ENCODE measurements around the gene EDEM3. TPM values are rescaled to one million over a fixed set of nuclear protein-coding genes. Genes with fewer than 3 reads are reported as not detected.

EDEM3 gene
- 52.7 TPM for polyA plus RNA-seq (2013, experiment 1 of 2)
- polyA plus RNA-seq (2013, experiment 2 of 2): 58.0 TPM

- peak within 1 kb of the TSS; percentile 91 to 100 for H3K18ac ChIP-seq (ENCODE audit: low read depth in 1 of 2, low read length in 2 of 2)
- H3K14ac ChIP-seq (ENCODE audit: low read length in 2 of 2): peak within 1 kb of the TSS; percentile 96 to 98
- H3K4ac ChIP-seq (ENCODE audit: low read depth in 1 of 2, low read length in 2 of 2): peak within 1 kb of the TSS; percentile 45 to 95
- peaks cover 8% of the 10 kb centered on the region for H3K79me1 ChIP-seq (replicated peaks; ENCODE audit: low read length, poor library complexity, severe bottlenecking)
- no peaks in the 10 kb centered on the region for H3K27me3 ChIP-seq (ENCODE audit: control insufficient read depth in 1 of 2, insufficient read depth in 1 of 2, low read length in 2 of 2)
- H3K4me1 ChIP-seq (ENCODE audit: control insufficient read depth, insufficient read depth, low read depth, low read length): peaks cover 3% of the 10 kb centered on the region
- H3K27ac ChIP-seq (ENCODE audit: low read length, poor library complexity, severe bottlenecking): peak within 1 kb of the TSS; percentile 21
- peak within 1 kb of the TSS; percentile 61 for H2BK5ac ChIP-seq (ENCODE audit: low read depth, low read length, poor library complexity, severe bottlenecking)
- no peaks in the 10 kb centered on the region for H3K9me3 ChIP-seq (ENCODE audit: control insufficient read depth, low read length)
- peak within 1 kb of the TSS; percentile 41 to 83 for H2BK12ac ChIP-seq (ENCODE audit: low read length in 2 of 2)
- peak within 1 kb of the TSS; percentile 91 for H2AFZ ChIP-seq (ENCODE audit: low read depth, low read length)
- H2BK15ac ChIP-seq (ENCODE audit: low read depth, poor library complexity, severe bottlenecking): peak within 1 kb of the TSS; percentile 77
- H2AK5ac ChIP-seq (ENCODE audit: low read length, severe bottlenecking): no peak within 1 kb of the TSS
- no peaks in the 10 kb centered on the region for H3K36me3 ChIP-seq (ENCODE audit: control insufficient read depth in 1 of 2, insufficient read depth in 2 of 2, low read depth in 1 of 2, low read length in 2 of 2)
- H4K91ac ChIP-seq (ENCODE audit: low read length): peak within 1 kb of the TSS; percentile 97
- under 1% methylated on average over 76 of the region's 76 CpGs for WGBS
- H2BK120ac ChIP-seq (ENCODE audit: low read depth, low read length): peak within 1 kb of the TSS; percentile 67
- peak within 1 kb of the TSS; percentile 91 for H3K4me2 ChIP-seq (ENCODE audit: low read length, poor library complexity, severe bottlenecking)
- peak within 1 kb of the TSS; percentile 93 for H4K8ac ChIP-seq (ENCODE audit: low read length)
- peak within 1 kb of the TSS; percentile 94 to 98 for H3K4me3 ChIP-seq (ENCODE audit: insufficient read depth in 1 of 2, low read depth in 1 of 2, low read length in 2 of 2)
- peak within 1 kb of the TSS; percentile 96 for H3K9ac ChIP-seq (ENCODE audit: low read length)
- peak; percentile 100 for DNase-seq
- peak within 1 kb of the TSS; percentile 2 to 100 for H3K23ac ChIP-seq (ENCODE audit: low read length in 2 of 2)
Measured at GRCh38 chr1:184754476-184755225, at the start of gene EDEM3. TSS of gene EDEM3 (minus strand) at chr1:184754858. CDS start at chr1:184754646, 212 bp downstream.

- Histone ChIP-seq H3K4me3 (ENCODE audit: insufficient read depth in 1 of 2, low read depth in 1 of 2, low read length in 2 of 2) (no peak overlapping the region), H3K9ac (ENCODE audit: low read length) (no peak overlapping the region), H2BK15ac (ENCODE audit: low read depth, poor library complexity, severe bottlenecking) (no peak overlapping the region), H3K4ac (ENCODE audit: low read depth in 1 of 2, low read length in 2 of 2) (no peak overlapping the region), H3K27me3 (ENCODE audit: control insufficient read depth in 1 of 2, insufficient read depth in 1 of 2, low read length in 2 of 2) (no peaks in the 10 kb centered on the region), H3K14ac (ENCODE audit: low read length in 2 of 2) (no peak overlapping the region), H3K4me1 (ENCODE audit: control insufficient read depth, insufficient read depth, low read depth, low read length) (peaks cover 2% of the 10 kb centered on the region), H3K79me1 (replicated peaks; ENCODE audit: low read length, poor library complexity, severe bottlenecking) (no peaks in the 10 kb centered on the region), H3K23ac (ENCODE audit: low read length in 2 of 2) (no peak overlapping the region), H3K4me2 (ENCODE audit: low read length, poor library complexity, severe bottlenecking) (no peak overlapping the region), H3K9me3 (ENCODE audit: control insufficient read depth, low read length) (no peaks in the 10 kb centered on the region), H4K8ac (ENCODE audit: low read length) (no peak overlapping the region), H2AK5ac (ENCODE audit: low read length, severe bottlenecking) (no peak overlapping the region), H2BK120ac (ENCODE audit: low read depth, low read length) (no peak overlapping the region), H4K91ac (ENCODE audit: low read length) (no peak overlapping the region), H2BK12ac (ENCODE audit: low read length in 2 of 2) (no peak overlapping the region), H3K18ac (ENCODE audit: low read depth in 1 of 2, low read length in 2 of 2) (no peak overlapping the region), H3K27ac (ENCODE audit: low read length, poor library complexity, severe bottlenecking) (no peak overlapping the region), H3K36me3 (ENCODE audit: control insufficient read depth in 1 of 2, insufficient read depth in 2 of 2, low read depth in 1 of 2, low read length in 2 of 2) (peaks cover 0 to 69% of the 10 kb centered on the region in 2 experiments), H2AFZ (ENCODE audit: low read depth, low read length) (no peak overlapping the region), H2BK5ac (ENCODE audit: low read depth, low read length, poor library complexity, severe bottlenecking) (no peak overlapping the region)
- WGBS: 87% methylated on average over 3 of the region's 3 CpGs
- no peak for DNase-seq
Measured at GRCh38 chr1:184804220-184804619, 49.6 kb upstream of the EDEM3 start.

- Histone ChIP-seq H4K91ac (ENCODE audit: low read length) (no peak overlapping the region), H3K27ac (ENCODE audit: low read length, poor library complexity, severe bottlenecking) (no peak overlapping the region), H3K9me3 (ENCODE audit: control insufficient read depth, low read length) (no peaks in the 10 kb centered on the region), H3K4ac (ENCODE audit: low read depth in 1 of 2, low read length in 2 of 2) (no peak overlapping the region), H3K79me1 (replicated peaks; ENCODE audit: low read length, poor library complexity, severe bottlenecking) (no peaks in the 10 kb centered on the region), H3K18ac (ENCODE audit: low read depth in 1 of 2, low read length in 2 of 2) (no peak overlapping the region), H4K8ac (ENCODE audit: low read length) (no peak overlapping the region), H3K36me3 (ENCODE audit: control insufficient read depth in 1 of 2, insufficient read depth in 2 of 2, low read depth in 1 of 2, low read length in 2 of 2) (peaks cover 0 to 64% of the 10 kb centered on the region in 2 experiments), H3K4me2 (ENCODE audit: low read length, poor library complexity, severe bottlenecking) (no peak overlapping the region), H2BK5ac (ENCODE audit: low read depth, low read length, poor library complexity, severe bottlenecking) (no peak overlapping the region), H2BK12ac (ENCODE audit: low read length in 2 of 2) (no peak overlapping the region), H2BK15ac (ENCODE audit: low read depth, poor library complexity, severe bottlenecking) (no peak overlapping the region), H3K14ac (ENCODE audit: low read length in 2 of 2) (no peak overlapping the region), H2BK120ac (ENCODE audit: low read depth, low read length) (no peak overlapping the region), H3K4me3 (ENCODE audit: insufficient read depth in 1 of 2, low read depth in 1 of 2, low read length in 2 of 2) (no peak overlapping the region), H2AFZ (ENCODE audit: low read depth, low read length) (no peak overlapping the region), H3K27me3 (ENCODE audit: control insufficient read depth in 1 of 2, insufficient read depth in 1 of 2, low read length in 2 of 2) (no peaks in the 10 kb centered on the region), H2AK5ac (ENCODE audit: low read length, severe bottlenecking) (no peak overlapping the region), H3K9ac (ENCODE audit: low read length) (peak overlapping the region; percentile 1), H3K23ac (ENCODE audit: low read length in 2 of 2) (no peak overlapping the region), H3K4me1 (ENCODE audit: control insufficient read depth, insufficient read depth, low read depth, low read length) (peaks cover 2% of the 10 kb centered on the region)
- DNase-seq: peak; percentile 39
- WGBS: 0% methylated on average over 1 of the region's 1 CpG
Measured at GRCh38 chr1:184803180-184803492, 48.5 kb upstream of the EDEM3 start.

- Histone ChIP-seq H3K18ac (ENCODE audit: low read depth in 1 of 2, low read length in 2 of 2) (peak overlapping the region in 1 of 2 experiments; percentile 30), H2BK120ac (ENCODE audit: low read depth, low read length) (no peak overlapping the region), H3K4me2 (ENCODE audit: low read length, poor library complexity, severe bottlenecking) (no peak overlapping the region), H3K23ac (ENCODE audit: low read length in 2 of 2) (no peak overlapping the region), H3K4ac (ENCODE audit: low read depth in 1 of 2, low read length in 2 of 2) (no peak overlapping the region), H4K91ac (ENCODE audit: low read length) (no peak overlapping the region), H3K14ac (ENCODE audit: low read length in 2 of 2) (no peak overlapping the region), H3K9me3 (ENCODE audit: control insufficient read depth, low read length) (no peaks in the 10 kb centered on the region), H2AK5ac (ENCODE audit: low read length, severe bottlenecking) (no peak overlapping the region), H3K4me3 (ENCODE audit: insufficient read depth in 1 of 2, low read depth in 1 of 2, low read length in 2 of 2) (no peak overlapping the region), H3K27me3 (ENCODE audit: control insufficient read depth in 1 of 2, insufficient read depth in 1 of 2, low read length in 2 of 2) (no peaks in the 10 kb centered on the region), H3K9ac (ENCODE audit: low read length) (peak overlapping the region; percentile 34), H3K4me1 (ENCODE audit: control insufficient read depth, insufficient read depth, low read depth, low read length) (peaks cover 2% of the 10 kb centered on the region), H3K36me3 (ENCODE audit: control insufficient read depth in 1 of 2, insufficient read depth in 2 of 2, low read depth in 1 of 2, low read length in 2 of 2) (peaks cover 0 to 64% of the 10 kb centered on the region in 2 experiments), H2AFZ (ENCODE audit: low read depth, low read length) (no peak overlapping the region), H3K79me1 (replicated peaks; ENCODE audit: low read length, poor library complexity, severe bottlenecking) (no peaks in the 10 kb centered on the region), H2BK12ac (ENCODE audit: low read length in 2 of 2) (no peak overlapping the region), H4K8ac (ENCODE audit: low read length) (no peak overlapping the region), H2BK15ac (ENCODE audit: low read depth, poor library complexity, severe bottlenecking) (no peak overlapping the region), H3K27ac (ENCODE audit: low read length, poor library complexity, severe bottlenecking) (no peak overlapping the region), H2BK5ac (ENCODE audit: low read depth, low read length, poor library complexity, severe bottlenecking) (no peak overlapping the region)
- DNase-seq: no peak
- 90% methylated on average over 4 of the region's 6 CpGs for WGBS
Measured at GRCh38 chr1:184802354-184803179, 47.9 kb upstream of the EDEM3 start.

Measured in mesenchymal stem cell (in vitro differentiated cells and primary cell).